ENCODE measurements around the gene ANKRD35. TPM values are rescaled to one million over a fixed set of nuclear protein-coding genes. Genes with fewer than 3 reads are reported as not detected.
A peak's percentile ranks its signal among the peaks of the same experiment; 100 is the strongest.
"Not testable (repeated sequence)": the region's sequence is repeated elsewhere in the genome, so short reads cannot be mapped to it uniquely, and the experiment has no call there.

Gene ANKRD35
- total and polyA plus RNA-seq, 8 donors, result 1.4 to 4.8 (median 4.0) TPM

DNA sequence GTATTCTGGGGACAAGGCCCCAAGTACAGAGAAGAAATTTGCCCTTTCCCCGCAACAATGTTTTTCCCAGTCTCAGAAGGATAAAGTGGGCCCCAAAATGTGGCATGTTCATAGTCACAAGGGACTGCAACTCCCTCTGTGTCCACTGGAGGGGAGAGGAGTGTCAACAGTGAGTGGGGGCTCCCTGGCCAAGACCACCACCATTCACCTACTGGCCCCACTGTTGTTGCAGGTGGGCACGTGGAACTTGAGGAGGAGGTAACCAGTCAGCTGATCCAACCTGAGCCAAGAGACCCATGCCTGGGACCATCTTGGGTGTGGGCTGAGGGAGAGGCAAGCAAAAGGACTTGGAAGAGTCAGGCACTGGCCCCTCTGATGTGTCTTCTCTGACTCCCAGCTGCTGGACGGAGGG lies 39.5 kb downstream of the ANKRD35 start:
- Histone ChIP-seq H3K36me3 (peaks cover 3 to 57% of the 10 kb centered on the region in 2 donors), H3K27ac (peak overlapping the region; percentile 73 to 82), H3K4me3 (peak overlapping the region; percentile 52 to 64), H3K4me1 (peaks cover 9 to 16% of the 10 kb centered on the region in 2 donors), H3K9me3 (no peaks in the 10 kb centered on the region), H3K27me3 (no peaks in the 10 kb centered on the region)
- intact Hi-C loops (cut with DNase I), result loop anchor here in 1 of 2 donors (10.0 kb wide), 1 partner anchor 169 kb away; no protein-coding TSS in a partner anchor
- ATAC-seq (peak; percentile 61), DNase-seq (peak in 2 of 4 donors; percentile 39 to 44)
- TF ChIP-seq CTCF (IDR thresholded peaks at IDR 0.05), result peak; percentile 44 to 63

GRCh38 chr1:145845514-145846161 lies 40.0 kb downstream of the ANKRD35 start, which contains the start of gene NUDT17:
Gene NUDT17 (plus strand): TSS chr1:145845630. CDS start chr1:145845641, 11 bp downstream.
- no peaks in the 10 kb centered on the region for H3K27me3 ChIP-seq
- H3K9me3 ChIP-seq, result no peaks in the 10 kb centered on the region
- TF ChIP-seq CTCF (IDR thresholded peaks at IDR 0.05), result peak; percentile 88 to 93
- DNase-seq, result peak; percentile 80 to 96 (median 86)
- ATAC-seq, result peak; percentile 89
- peaks cover 9 to 16% of the 10 kb centered on the region in 2 donors for H3K4me1 ChIP-seq
- intact Hi-C loops (cut with DNase I), result loop anchor here in 1 of 2 donors (10.0 kb wide), 1 partner anchor 169 kb away; no protein-coding TSS in a partner anchor
- peak within 1 kb of the TSS; percentile 73 to 82 for H3K27ac ChIP-seq
- H3K4me3 ChIP-seq, result peak within 1 kb of the TSS; percentile 52 to 64
- peaks cover 3 to 57% of the 10 kb centered on the region in 2 donors for H3K36me3 ChIP-seq

GRCh38 chr1:145845144-145845513 lies 40.5 kb downstream of the ANKRD35 start:
- ATAC-seq (peak; percentile 10), DNase-seq (no peak)
- no peaks in the 10 kb centered on the region for H3K9me3 ChIP-seq
- H3K4me1 ChIP-seq, result peaks cover 9 to 16% of the 10 kb centered on the region in 2 donors
- intact Hi-C loops (cut with DNase I), result loop anchor here in 1 of 2 donors (10.0 kb wide), 1 partner anchor 170 kb away; no protein-coding TSS in a partner anchor
- TF ChIP-seq CTCF (IDR thresholded peaks at IDR 0.05), result no peak
- peak overlapping the region; percentile 52 to 64 for H3K4me3 ChIP-seq
- no peaks in the 10 kb centered on the region for H3K27me3 ChIP-seq
- peak overlapping the region; percentile 73 to 82 for H3K27ac ChIP-seq
- H3K36me3 ChIP-seq, result peaks cover 0 to 57% of the 10 kb centered on the region in 2 donors

DNA sequence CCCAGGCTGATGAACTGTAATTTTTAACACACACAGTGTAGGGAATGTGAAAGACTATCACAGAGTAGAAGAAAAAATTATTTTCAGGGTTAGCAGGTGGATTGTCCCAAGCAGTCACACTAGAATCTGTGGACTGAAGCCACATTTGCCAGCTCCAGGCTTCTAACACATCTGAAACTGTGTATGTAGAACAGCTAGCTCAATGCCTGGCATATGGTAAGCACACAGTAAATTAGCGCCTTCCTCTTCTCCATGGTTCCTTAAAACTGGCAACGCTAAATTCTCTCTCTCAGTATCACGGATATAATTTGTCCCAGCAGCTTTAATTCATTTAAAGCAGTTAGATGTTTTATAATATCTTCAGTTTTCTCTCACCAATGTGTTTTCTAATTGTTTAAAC lies 42.6 kb downstream of the ANKRD35 start:
- H3K9me3 ChIP-seq, result no peaks in the 10 kb centered on the region
- ATAC-seq (no peak), DNase-seq (no peak)
- H3K36me3 ChIP-seq, result peaks cover 0 to 57% of the 10 kb centered on the region in 2 donors
- peaks cover 9 to 16% of the 10 kb centered on the region in 2 donors for H3K4me1 ChIP-seq
- no peak for TF ChIP-seq CTCF (IDR thresholded peaks at IDR 0.05)
- H3K27ac ChIP-seq, result no peak overlapping the region
- no peak overlapping the region for H3K4me3 ChIP-seq
- H3K27me3 ChIP-seq, result no peaks in the 10 kb centered on the region
- intact Hi-C loops (cut with DNase I), result loop anchor here in 1 of 2 donors (10.0 kb wide), 1 partner anchor 172 kb away; no protein-coding TSS in a partner anchor

DNA sequence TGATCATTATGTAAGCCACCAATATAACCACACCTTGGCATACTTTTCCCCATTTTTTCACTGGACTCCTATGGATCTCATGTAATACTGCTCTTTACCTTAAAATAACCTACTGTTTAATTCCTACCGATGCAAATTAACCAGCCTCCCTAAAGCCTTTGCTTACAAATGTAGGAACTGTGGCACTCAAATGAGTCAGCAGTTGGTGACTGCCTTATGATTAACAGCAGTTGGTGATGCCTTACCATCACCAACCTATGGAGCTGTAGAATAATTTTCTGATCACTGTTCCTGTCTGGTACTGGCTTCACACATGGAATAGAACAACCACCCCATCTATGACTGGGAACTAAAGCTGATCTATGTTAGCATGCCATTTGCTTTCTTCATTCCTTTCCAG lies 48.0 kb downstream of the ANKRD35 start:
- no peak for DNase-seq
- H3K4me3 ChIP-seq, result no peak overlapping the region
- no peak for ATAC-seq
- no peaks in the 10 kb centered on the region for H3K9me3 ChIP-seq
- H3K27me3 ChIP-seq, result no peaks in the 10 kb centered on the region
- H3K4me1 ChIP-seq, result no peaks in the 10 kb centered on the region
- intact Hi-C loops (cut with DNase I), result no loop called here
- peaks cover 0 to 100% of the 10 kb centered on the region in 2 donors for H3K36me3 ChIP-seq
- no peak for TF ChIP-seq CTCF (IDR thresholded peaks at IDR 0.05)
- H3K27ac ChIP-seq, result no peak overlapping the region

DNA sequence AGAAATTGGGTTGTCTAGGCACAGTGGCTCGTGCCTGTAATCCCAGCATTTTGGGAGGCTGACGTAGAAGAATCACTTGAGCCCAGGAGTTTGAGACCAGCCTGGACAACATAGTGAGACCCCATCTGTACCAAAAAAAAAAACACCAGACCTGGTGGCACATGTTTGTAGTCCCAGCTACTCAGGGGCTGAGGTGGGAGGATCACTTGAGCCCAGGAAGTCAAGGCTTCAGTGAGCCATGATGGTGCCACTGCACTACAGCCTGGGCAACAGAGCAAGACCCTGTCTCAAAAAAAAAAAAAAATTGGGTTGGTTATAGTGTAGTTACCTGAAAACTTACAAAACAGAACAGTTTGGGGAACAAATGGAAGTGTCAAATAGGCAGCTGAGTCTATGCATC lies 54.9 kb downstream of the ANKRD35 start:
- H3K4me3 ChIP-seq; intact Hi-C loops (cut with DNase I); H3K27me3 ChIP-seq; ATAC-seq; H3K27ac ChIP-seq; H3K4me1 ChIP-seq; DNase-seq; H3K9me3 ChIP-seq: not testable (repeated sequence)
- H3K36me3 ChIP-seq, result peaks cover 0 to 100% of the 10 kb centered on the region in 2 donors

Measured in left lung (tissue), 10 donors.